NB4 (cell line): ENCODE results near the gene ELP2.

ENCODE experiments used
- CTCF ChIP-seq: IDR thresholded peaks from one replicate; pipeline ENCODE4 v1.5.1; 2012; ENCODE audit warnings: low read depth, low read length
- MAX ChIP-seq: IDR thresholded peaks from 2 replicates; pipeline ENCODE4 v1.6.1; 2011; ENCODE audit warnings: low read depth, low read length
- MYC ChIP-seq: IDR thresholded peaks from 2 replicates; pipeline ENCODE4 v1.6.1; 2011; ENCODE audit warnings: low read depth, low read length
- POLR2A ChIP-seq: IDR thresholded peaks from 2 replicates; pipeline ENCODE4 v1.6.1; 2011; ENCODE audit warnings: mild to moderate bottlenecking; ENCODE audit not compliant: insufficient read length; ENCODE audit errors: extremely low read depth

- no peak for TF ChIP-seq CTCF
- TF ChIP-seq MYC, result no peak
- no peak for TF ChIP-seq POLR2A
- TF ChIP-seq MAX, result no peak
These were observed 44.5 kb upstream of the ELP2 start for GRCh38 chr18:36085195-36085594.
